SK-N-MC (cell line): Measurements from ENCODE around the gene EEFSEC.

ENCODE experiments used
- EZH2 ChIP-seq: fragments of 200-600 bp; sonication (generic); IDR thresholded peaks from one replicate; pipeline ENCODE4 v1.6.1; 2017; ENCODE audit warnings: antibody characterized with exemption
- POLR2AphosphoS5 ChIP-seq: IDR thresholded peaks from 2 replicates; pipeline ENCODE4 v1.6.1; 2012; ENCODE audit warnings: mild to moderate bottlenecking, low read depth, low read length, borderline replicate concordance

DNA sequence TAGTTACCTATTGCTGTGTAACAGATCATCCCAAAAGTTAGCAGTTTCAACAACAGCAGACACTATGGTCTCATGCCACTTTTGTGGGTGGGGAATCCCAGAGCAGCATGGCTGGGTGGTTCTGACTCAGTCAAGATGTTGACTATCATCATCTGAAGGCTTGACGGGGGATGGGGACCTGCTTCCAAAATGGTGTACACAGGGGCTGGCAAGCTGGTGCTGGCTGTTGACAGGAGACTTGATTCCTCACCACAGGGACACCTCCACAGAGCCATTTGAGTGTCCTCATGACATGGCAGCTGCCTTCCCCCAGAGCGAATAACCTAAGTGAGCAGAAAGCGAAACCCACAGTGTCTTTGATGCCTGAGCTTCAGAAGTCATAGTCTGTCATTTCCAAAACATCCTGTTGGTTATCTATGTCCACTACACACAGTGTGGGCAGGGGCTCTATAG, 294.3 kb downstream of the EEFSEC start:
- TF ChIP-seq EZH2 (no peak), POLR2AphosphoS5 (no peak)
